Lung (tissue), 12 donors: ENCODE measurements around the gene C6orf163. TPM values are rescaled to one million over a fixed set of nuclear protein-coding genes. Genes with fewer than 3 reads are reported as not detected.
A peak's percentile ranks its signal among the peaks of the same experiment; 100 is the strongest.
"Not testable (repeated sequence)": the region's sequence is repeated elsewhere in the genome, so short reads cannot be mapped to it uniquely, and the experiment has no call there.

ENCODE experiments used
- ATAC-seq: fragments of 200-7000 bp; cut with Tn5 transposase; one replicate; pipeline ENCODE4 v1.9.1; 2020; ENCODE audit warnings: moderate number of reproducible peaks; ENCODE audit not compliant: insufficient read depth, low FRiP score
- DNase-seq, 3 donors: peaks; one replicate each; pipeline ENCODE4 v3.0.0-alpha.2; 2013 to 2017
- H3K27ac ChIP-seq, 2 donors: one replicate each; pipeline ENCODE4 v1.5.1; 2013; ENCODE audit warnings: mild to moderate bottlenecking in 2 of 2, moderate library complexity in 2 of 2, control low read depth in 1 of 2, inconsistent platforms in 1 of 2, low read depth in 1 of 2, low read length in 1 of 2
- H3K27me3 ChIP-seq, 3 donors: one replicate each; pipeline ENCODE4 v1.5.1; 2013; ENCODE audit warnings: low read length in 2 of 3; ENCODE audit not compliant: control insufficient read depth in 3 of 3, insufficient read depth in 3 of 3
- H3K36me3 ChIP-seq, 4 donors: one replicate each; pipeline ENCODE4 v1.5.1; 2013; ENCODE audit warnings: low read length in 4 of 4, mild to moderate bottlenecking in 1 of 4, moderate library complexity in 1 of 4; ENCODE audit not compliant: control insufficient read depth in 4 of 4, insufficient read depth in 4 of 4
- H3K4me1 ChIP-seq, 5 donors: one replicate each; pipeline ENCODE4 v1.5.1; 2013; ENCODE audit warnings: low read length in 5 of 5, mild to moderate bottlenecking in 2 of 5, moderate library complexity in 1 of 5; ENCODE audit not compliant: control insufficient read depth in 5 of 5, insufficient read depth in 5 of 5
- H3K4me3 ChIP-seq: one replicate; pipeline ENCODE4 v1.5.1; 2013; ENCODE audit warnings: mild to moderate bottlenecking, control low read depth, moderate library complexity
- H3K9ac ChIP-seq, 2 donors: one replicate each; pipeline ENCODE4 v1.5.1; 2013; ENCODE audit warnings: low read length in 2 of 2, control low read depth in 1 of 2; ENCODE audit not compliant: insufficient read depth in 1 of 2
- H3K9me3 ChIP-seq, 4 donors: one replicate each; pipeline ENCODE4 v1.5.1; 2013; ENCODE audit warnings: low read length in 3 of 4, mild to moderate bottlenecking in 1 of 4, moderate library complexity in 1 of 4; ENCODE audit not compliant: control insufficient read depth in 4 of 4, insufficient read depth in 3 of 4
- CTCF ChIP-seq: IDR thresholded peaks from 2 replicates; pipeline ENCODE4 v1.5.1; 2012; ENCODE audit warnings: mild to moderate bottlenecking; ENCODE audit errors: control extremely low read depth, extremely low read depth
- WGBS, 2 donors: extraction: QIAGEN DNeasy Blood & Tissue Kit; methylation state at CpG; one replicate each; pipeline ENCODE4 v1.1.7; 2013; 5-methylcytosine and 5-hydroxymethylcytosine counted together
- polyA plus RNA-seq, 2 donors: library from polyadenylated mRNA; stranded (reverse); fragments of 200-250 nt; gene quantifications; one replicate each; pipeline ENCODE4 v1.2.1, GENCODE V29; 2013
- total RNA-seq, 2 donors: library from RNA; depleted of rRNA in 1 of 2; stranded (reverse); fragments of >200 nt in 1 of 2; gene quantifications; one replicate each; pipeline ENCODE4 v1.2.1, GENCODE V29; 2014 to 2021
- donor health status: control.
- donor health status: control.
- donor health status: Bipolar disorder and iron deficiency.
- donor health status: healthy.
- donor health status: DM: yes; HTN: yes; CAD: no.

The C6orf163 gene
- total and polyA plus RNA-seq, 4 donors = 0.21 to 11.5 (median 1.6) TPM

- Histone ChIP-seq H3K27ac (peak within 1 kb of the TSS; percentile 44 to 69), H3K9me3 (no peaks in the 10 kb centered on the region), H3K4me1 (no peaks in the 10 kb centered on the region), H3K27me3 (no peaks in the 10 kb centered on the region), H3K4me3 (peak within 1 kb of the TSS; percentile 79), H3K9ac (peak within 1 kb of the TSS; percentile 89 to 98), H3K36me3 (no peaks in the 10 kb centered on the region)
- ATAC-seq = peak; percentile 100
- peak; percentile 90 for TF ChIP-seq CTCF
- 1% methylated on average over 48 to 60 of the region's 60 CpGs for WGBS, 2 donors
- peak; percentile 78 to 88 (median 82) for DNase-seq
Measured at GRCh38 chr6:87322304-87323212, 22.1 kb upstream of the C6orf163 start, which contains the start of gene SMIM8. Gene SMIM8, plus strand, starts transcription at chr6:87322588. Its CDS starts 14,444 bp downstream, at chr6:87337032.

GRCh38 chr6:87323880-87324279, 20.7 kb upstream of the C6orf163 start:
- H3K9ac ChIP-seq = not testable (repeated sequence)
- 90 to 93% methylated on average over 1 of the region's 1 CpG for WGBS, 2 donors

DNA sequence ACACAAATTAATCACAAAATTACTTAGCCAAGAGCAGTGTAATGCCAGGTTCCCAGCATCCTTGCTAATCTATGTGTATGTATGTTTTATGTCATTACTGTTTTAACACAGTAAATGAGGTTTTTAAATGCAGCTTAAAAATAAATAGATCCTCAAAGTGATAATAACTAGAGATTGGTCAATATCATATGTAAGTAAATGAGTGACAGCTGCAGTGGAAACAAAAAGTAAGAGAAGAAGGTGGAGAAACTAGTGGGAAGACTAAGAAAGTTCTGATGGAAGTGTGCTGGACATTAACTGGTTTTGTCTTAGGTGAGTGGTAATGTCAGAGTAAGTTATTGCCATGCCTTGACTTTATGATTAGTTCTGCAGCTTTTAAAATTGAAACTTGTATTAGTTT, 13.7 kb upstream of the C6orf163 start:
- no peak for TF ChIP-seq CTCF
- DNase-seq (no peak), ATAC-seq (no peak)
- peaks cover 0 to 13% (median 0%) of the 10 kb centered on the region in 5 donors for H3K4me1 ChIP-seq
- no peak overlapping the region for H3K27ac ChIP-seq
- H3K4me3 ChIP-seq = no peak overlapping the region
- no peaks in the 10 kb centered on the region for H3K36me3 ChIP-seq
- no peak overlapping the region for H3K9ac ChIP-seq
- no peaks in the 10 kb centered on the region for H3K9me3 ChIP-seq
- no peaks in the 10 kb centered on the region for H3K27me3 ChIP-seq

More at GRCh38 chr6:87323880-87324279, 20.7 kb upstream of the C6orf163 start:
- H3K9me3 ChIP-seq, H3K4me1 ChIP-seq, H3K27ac ChIP-seq, H3K27me3 ChIP-seq, ATAC-seq, H3K36me3 ChIP-seq, H3K4me3 ChIP-seq, DNase-seq: not testable (repeated sequence)

DNA sequence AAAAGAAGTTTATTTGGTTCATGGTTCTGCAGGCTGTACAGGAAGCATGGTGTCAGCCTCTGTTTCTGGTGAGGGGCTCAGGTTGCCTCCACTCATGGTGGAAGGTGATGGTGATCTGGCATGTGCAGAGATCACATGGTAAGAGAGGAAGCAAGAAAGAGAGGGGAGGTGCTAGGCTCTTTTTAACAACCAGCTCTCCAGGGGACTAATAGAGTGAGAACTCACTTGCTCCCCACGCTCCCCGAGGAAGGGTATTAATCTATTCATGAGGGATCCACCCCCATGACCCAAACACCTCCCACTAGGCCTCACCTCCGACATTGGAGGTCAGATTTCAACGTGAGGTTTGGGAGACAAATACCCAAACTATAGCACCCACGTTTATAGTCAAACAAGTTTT, 11.6 kb upstream of the C6orf163 start:
- DNase-seq = no peak
- Histone ChIP-seq H3K36me3 (no peaks in the 10 kb centered on the region), H3K4me3 (no peak overlapping the region), H3K27me3 (no peaks in the 10 kb centered on the region), H3K9me3 (no peaks in the 10 kb centered on the region), H3K9ac (no peak overlapping the region), H3K27ac (no peak overlapping the region), H3K4me1 (peaks cover 0 to 13% (median 0%) of the 10 kb centered on the region in 5 donors)
- 79 to 86% methylated on average over 5 of the region's 5 CpGs for WGBS, 2 donors
- ATAC-seq = no peak
- TF ChIP-seq CTCF = no peak
